GM19328 (cell line): ENCODE data around the gene LILRB1.
A peak's percentile ranks its signal among the peaks of the same experiment; 100 is the strongest.
"Not testable (repeated sequence)": the region's sequence is repeated elsewhere in the genome, so short reads cannot be mapped to it uniquely, and the experiment has no call there.

ENCODE experiments used
- ATAC-seq: cut with Tn5 transposase; IDR thresholded peaks from one replicate; pipeline ENCODE4 v1.9.1; 2021; ENCODE audit warnings: mild to moderate bottlenecking, moderate library complexity; ENCODE audit not compliant: unreplicated experiment

LILRB1 gene

DNA sequence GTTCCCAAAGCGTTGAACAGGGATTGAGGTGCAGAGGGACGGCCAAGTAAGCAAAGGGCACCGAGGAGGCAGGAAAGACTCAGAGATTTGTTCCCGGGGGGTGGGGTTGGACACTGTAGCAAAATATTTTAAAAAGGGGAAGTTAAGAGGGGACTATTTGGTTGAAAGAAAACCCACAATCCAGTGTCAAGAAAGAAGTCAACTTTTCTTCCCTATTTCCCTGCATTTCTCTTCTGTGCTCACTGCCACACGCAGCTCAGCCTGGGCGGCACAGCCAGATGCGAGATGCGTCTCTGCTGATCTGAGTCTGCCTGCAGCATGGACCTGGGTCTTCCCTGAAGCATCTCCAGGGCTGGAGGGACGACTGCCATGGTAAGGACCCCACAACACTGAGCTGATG, at the start of gene LILRB1:
Gene LILRB1 (plus strand): TSS at position 223 of the 400 bp plus-strand sequence. CDS start 590 bp downstream, outside the sequence.
- not testable (repeated sequence) for ATAC-seq

DNA sequence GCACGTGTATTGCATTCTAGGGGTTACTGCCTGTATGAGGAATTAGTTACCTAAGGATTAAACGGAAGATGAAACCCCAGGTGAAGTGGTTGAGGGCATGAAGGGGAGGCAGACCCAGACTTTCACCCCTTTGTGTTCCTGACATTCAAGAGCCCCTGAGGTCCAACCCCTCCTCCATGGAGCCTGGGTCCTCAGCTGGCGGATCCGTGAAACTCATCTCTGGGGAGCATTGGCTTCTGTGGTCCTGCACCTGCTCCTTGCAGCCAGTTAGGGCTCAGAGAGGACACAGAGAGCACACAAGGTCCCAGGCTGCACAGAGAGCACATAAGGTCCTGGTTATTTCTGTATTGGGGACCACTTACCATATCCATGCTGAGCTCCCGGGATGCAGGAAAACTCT, 43.9 kb upstream of the LILRB1 start:
- ATAC-seq: no peak

GRCh38 chr19:54587026-54587425, 43.3 kb upstream of the LILRB1 start:
- no peak for ATAC-seq

DNA sequence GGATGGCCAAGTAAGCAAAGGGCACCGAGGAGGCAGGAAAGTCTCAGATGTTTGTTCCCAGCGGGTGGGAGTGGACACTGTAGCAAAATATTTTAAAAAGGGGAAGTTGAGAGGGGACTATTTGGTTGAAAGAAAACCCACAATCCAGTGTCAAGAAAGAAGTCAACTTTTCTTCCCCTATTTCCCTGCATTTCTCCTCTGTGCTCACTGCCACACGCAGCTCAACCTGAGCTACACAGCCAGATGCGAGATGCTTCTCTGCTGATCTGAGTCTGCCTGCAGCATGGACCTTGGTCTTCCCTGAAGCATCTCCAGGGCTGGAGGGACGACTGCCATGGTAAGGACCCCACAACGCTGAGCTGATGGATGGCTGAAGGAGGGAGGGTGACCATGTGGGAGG, 36.8 kb upstream of the LILRB1 start, which contains the start of gene LILRA1:
Gene LILRA1 (plus strand): TSS at position 188 of the 400 bp plus-strand sequence. CDS start 613 bp downstream, outside the sequence.
- not testable (repeated sequence) for ATAC-seq

DNA sequence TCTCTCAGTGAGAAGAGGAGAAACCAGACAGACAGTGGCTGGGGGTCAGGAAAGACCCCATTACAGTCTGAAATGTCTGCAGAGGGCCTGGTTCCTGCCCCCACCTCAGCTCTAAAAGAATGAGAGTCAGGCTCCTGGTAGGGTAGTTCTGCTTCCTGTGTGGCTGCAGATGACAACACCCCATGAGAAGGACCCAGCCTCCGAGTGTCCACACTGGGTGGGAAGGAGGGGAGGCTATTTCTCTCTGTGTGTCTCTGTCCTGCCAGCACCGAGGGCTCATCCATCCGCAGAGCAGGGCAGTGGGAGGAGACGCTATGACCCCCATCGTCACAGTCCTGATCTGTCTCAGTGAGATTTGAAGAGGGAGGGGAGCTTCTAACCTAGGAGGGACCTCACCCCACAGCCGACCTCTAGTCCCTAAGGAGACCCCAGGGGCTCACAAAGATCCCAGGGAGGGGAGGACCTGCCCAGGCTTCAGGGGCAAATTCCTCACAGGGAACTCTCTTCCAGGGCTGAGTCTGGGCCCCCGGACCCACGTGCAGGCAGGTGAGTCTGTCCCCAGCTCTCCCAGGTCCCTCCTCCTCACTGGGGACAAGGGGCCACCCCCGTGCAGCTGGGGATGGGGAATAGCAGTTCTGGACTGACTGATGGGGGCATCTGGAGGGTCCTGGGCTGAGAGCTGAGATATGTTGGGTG, 36.2 kb upstream of the LILRB1 start:
- not testable (repeated sequence) for ATAC-seq

DNA sequence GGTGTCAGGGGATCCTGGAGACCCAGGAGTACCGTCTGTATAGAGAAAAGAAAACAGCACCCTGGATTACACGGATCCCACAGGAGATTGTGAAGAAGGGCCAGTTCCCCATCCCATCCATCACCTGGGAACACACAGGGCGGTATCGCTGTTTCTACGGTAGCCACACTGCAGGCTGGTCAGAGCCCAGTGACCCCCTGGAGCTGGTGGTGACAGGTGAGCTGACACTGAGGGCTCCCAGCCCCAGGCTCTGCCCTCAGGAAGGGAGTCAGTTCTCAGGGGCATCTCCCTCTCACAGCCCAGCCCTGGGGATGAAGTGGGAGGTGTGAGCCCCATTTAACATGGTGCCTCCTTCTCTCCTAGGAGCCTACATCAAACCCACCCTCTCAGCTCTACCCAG, 35.5 kb upstream of the LILRB1 start:
- no peak for ATAC-seq

DNA sequence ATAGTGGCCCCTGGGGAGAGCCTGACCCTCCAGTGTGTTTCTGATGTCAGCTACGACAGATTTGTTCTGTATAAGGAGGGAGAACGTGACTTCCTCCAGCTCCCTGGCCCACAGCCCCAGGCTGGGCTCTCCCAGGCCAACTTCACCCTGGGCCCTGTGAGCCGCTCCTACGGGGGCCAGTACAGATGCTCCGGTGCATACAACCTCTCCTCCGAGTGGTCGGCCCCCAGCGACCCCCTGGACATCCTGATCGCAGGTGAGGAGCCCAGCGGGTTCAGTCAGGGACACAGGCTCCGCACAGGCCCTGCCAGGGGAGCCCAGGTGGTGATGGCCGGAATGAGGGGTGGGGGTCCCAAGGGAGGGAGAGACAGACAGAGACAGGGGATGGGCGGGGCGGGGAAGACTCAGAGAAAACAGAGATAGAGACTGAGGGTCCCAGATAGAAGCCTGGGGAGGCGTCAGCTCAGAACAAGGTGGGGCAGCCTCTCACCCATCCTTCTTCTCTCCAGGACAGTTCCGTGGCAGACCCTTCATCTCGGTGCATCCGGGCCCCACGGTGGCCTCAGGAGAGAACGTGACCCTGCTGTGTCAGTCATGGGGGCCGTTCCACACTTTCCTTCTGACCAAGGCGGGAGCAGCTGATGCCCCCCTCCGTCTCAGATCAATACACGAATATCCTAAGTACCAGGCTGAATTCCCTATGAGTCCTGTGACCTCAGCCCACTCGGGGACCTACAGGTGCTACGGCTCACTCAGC, 34.4 kb upstream of the LILRB1 start:
- ATAC-seq: not testable (repeated sequence)

DNA sequence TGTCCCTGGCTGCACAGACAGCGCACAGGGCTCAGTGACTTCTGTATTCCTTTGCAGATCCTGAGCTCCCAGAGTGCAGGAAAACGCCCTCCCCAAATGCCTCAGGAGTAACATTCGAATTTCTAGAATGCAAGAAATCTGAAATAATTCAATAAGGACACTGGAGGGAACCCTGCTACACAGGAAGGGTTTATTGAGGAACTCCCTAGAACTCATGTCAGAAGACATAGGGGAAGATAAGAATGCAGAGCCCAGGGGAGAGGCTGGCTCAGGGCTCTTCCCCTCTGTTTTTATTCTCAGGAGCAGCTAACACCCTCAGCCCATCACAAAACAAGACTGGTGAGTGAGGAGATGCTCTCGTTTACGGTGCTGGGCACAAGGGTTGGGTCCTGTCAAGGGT, 30.1 kb upstream of the LILRB1 start:
- no peak for ATAC-seq

GRCh38 chr19:54606230-54606629, 24.1 kb upstream of the LILRB1 start:
- ATAC-seq: no peak

GRCh38 chr19:54606891-54607784, 23.1 kb upstream of the LILRB1 start:
- no peak for ATAC-seq

DNA sequence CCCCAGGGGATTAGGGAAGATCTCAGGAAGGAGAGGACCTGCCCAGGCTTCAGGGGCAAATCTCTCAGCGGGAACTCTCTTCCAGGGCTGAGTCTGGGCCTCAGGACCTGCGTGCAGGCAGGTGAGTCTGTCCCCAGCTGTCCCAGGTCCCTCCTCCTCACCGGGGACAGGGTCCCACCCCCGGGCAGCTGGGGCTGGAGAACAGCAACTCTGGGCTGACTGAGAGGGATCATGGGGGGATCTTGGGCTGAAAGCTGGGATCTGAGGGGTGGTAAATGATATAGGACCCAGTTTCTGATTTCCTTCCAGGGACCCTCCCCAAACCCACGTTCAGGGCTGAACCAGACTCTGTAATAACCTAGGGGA, 22.5 kb upstream of the LILRB1 start:
- no peak for ATAC-seq

DNA sequence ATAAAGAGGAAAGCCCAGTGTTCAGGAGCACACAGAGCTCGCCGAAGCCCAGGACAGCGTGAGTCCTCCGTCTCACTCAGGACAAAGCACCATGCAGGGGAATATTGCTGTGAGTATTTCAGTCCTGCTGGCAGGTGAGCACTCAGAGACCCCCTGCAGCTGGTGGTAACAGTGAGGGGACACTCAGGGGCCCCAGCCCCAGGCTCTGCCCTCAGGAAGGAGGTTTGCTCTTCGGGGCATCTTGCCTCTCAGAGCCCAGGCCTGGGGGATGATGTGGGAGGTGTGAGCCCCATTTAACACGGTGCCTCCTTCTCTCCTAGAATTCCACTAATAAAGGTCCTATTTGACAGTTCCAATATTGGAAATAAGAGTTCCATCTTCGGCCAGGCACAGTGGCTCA, 22.1 kb upstream of the LILRB1 start:
- ATAC-seq: no peak

DNA sequence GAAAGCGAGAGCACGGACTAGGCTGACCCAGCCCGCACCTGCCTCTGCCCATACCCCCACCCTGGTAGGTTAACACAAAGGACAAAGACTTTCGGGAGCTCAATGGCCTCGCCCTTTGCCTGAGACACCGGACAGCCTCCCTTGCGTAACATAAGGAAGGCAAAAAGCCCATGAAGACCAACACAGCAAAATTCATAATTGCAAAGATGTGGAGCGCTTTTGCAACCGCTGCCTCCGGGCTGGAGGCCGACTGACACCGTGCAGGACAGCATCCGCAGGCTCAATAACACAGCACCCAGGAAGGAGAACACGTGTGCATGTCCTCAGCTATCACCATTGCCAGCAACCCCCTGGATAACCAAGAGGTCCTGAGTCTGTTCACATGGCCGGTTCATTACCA, 21.5 kb upstream of the LILRB1 start:
- no peak for ATAC-seq

GRCh38 chr19:54609356-54609791, 20.9 kb upstream of the LILRB1 start:
- ATAC-seq: no peak

GRCh38 chr19:54612428-54612827, 17.9 kb upstream of the LILRB1 start:
- no peak for ATAC-seq

DNA sequence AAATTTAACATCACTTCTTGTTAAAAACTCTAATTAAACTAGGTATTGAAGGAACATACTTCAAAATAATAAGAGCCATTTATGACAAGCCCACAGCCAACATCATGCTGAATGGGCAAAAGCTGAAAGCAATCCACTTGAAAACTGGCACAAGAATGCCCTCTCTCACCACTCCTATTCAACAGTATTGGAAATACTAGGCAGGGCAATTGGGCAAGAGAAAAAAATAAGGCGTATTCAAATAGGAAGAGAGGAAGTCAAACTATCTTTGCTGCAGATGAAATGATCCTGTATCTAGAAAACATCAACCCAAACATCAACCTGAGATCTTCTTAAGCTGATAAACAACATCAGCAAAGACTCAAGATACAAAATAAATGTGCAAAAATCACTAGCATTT, 15.6 kb upstream of the LILRB1 start:
- ATAC-seq: no peak

- ATAC-seq: no peak
These were observed 14.2 kb upstream of the LILRB1 start for GRCh38 chr19:54616057-54616456.

- peak; percentile 65 for ATAC-seq
These were observed 13.3 kb upstream of the LILRB1 start for GRCh38 chr19:54616821-54617560.

DNA sequence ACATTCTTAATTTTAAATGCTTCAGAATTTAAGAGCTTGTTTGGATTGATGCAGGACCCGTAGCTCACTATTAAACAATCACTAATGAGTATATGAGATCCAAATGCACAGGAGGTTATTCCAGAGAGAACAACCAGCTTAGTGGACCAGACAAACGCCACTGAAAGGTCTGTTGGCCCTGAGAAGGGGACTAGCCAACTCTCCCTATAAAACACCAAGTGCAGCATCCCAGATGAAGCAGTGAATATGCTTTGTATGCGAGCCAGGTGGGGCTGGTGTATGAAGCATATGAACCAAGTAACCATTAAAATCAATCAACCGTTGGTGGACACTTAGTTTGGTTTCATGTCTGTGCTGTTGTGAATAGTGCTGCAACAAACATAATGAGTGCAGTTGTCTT, 9.8 kb upstream of the LILRB1 start:
- no peak for ATAC-seq

- ATAC-seq: no peak
These were observed 7.9 kb upstream of the LILRB1 start for GRCh38 chr19:54622431-54622830.

DNA sequence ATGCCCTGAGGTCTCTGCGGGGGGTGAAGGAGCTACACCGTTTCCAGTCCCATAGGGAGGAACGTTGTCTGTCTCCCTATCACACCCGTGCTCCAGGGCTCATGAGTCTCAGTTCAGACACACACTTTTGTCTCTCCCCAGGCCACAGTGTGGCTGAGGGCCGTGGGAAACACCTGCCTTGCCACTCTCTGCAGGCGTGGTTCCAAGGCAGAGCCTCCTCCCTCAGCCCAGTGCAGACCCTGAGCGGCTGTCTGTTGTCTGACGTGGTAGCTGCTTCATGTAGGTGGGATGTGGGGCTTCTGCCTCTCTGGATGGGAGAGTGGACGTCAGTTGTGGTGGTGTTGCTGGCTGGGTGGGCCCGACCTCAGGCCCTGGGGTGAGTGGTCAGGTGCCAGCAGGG, 6.0 kb upstream of the LILRB1 start:
- not testable (repeated sequence) for ATAC-seq
